HG02840 (cell line): ENCODE results near the gene SYT10.
"Not testable (repeated sequence)": the region's sequence is repeated elsewhere in the genome, so short reads cannot be mapped to it uniquely, and the experiment has no call there.

ENCODE experiments used
- ATAC-seq: cut with Tn5 transposase; IDR thresholded peaks from one replicate; pipeline ENCODE4 v1.9.1; 2021; ENCODE audit warnings: mild to moderate bottlenecking, moderate library complexity, moderate number of reproducible peaks; ENCODE audit not compliant: unreplicated experiment, low FRiP score

Gene SYT10, protein sequence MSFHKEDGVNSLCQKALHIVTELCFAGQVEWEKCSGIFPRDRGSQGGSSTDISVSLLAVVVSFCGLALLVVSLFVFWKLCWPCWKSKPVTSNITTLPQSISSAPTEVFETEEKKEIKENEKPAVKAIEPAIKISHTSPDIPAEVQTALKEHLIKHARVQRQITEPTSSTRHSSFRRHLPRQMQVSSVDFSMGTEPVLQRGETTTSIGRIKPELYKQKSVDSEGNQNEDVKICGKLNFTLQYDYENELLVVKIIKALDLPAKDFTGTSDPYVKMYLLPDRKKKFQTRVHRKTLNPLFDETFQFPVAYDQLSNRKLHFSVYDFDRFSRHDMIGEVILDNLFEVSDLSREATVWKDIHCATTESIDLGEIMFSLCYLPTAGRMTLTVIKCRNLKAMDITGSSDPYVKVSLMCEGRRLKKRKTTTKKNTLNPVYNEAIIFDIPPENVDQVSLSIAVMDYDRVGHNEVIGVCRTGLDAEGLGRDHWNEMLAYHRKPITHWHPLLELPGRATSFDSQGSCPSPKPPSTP

DNA sequence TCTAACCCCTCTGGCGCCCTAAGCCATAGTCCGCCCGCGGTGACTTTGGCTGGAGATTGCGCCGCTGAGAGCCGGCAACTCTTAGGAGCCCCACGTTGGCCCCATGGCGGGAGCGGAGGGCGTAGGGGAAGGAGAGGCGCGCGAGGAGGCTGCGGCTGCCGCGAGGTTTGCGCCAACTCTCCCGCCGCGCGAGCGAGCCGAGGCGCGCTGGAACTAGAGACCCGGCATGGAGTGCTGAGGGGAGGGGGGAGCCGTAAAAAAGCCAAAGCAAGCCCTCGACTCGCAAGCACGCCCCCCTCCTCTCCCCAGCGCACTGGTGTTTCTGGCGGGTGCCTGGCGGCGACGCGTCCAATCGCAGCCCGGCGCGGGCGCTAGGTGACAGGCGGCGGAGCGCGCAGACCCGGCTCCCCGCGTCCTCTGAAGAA, at the start of gene SYT10:
SYT10 (minus strand) TSS at position 233 of the 425 bp plus-strand sequence. CDS start 297 bp downstream, outside the sequence.
- ATAC-seq, result no peak

DNA sequence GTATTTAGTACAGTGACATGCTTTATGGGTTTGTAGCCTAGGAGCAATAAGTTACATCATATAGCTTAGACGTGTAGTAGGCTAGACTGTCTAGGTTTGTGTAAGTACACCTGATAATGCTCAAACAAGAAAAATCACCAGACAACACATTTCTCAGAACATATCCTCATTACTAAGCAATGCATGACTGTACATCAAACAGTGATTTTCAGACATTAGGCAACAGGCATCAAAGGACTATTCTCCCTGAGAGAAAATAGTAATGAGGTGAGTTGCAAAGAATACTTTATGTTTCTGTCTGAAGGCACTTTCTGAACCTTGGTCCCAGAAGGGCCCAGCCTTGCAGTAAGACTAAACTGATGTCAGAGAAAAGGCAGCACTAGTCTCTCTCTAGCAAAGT, 48.4 kb upstream of the SYT10 start:
- ATAC-seq, result no peak

DNA sequence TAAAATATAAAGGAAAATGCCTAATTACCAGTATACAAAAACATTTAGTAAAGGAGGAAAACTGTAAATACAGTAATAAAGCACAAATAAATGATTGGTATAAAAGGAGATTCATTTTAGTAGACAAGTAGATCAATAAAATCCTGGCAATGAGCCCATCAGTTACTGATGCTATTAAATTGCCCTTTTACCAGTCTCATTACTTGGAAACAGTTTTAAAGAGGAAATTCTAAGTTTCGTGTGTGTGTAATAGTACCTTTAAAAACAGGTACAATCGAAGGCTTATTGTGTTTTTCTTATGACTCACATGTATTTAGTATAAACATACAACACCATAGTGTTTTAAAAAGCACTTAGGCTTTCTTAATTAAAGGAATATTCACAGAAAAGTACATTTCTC, 46.4 kb upstream of the SYT10 start:
- no peak for ATAC-seq

DNA sequence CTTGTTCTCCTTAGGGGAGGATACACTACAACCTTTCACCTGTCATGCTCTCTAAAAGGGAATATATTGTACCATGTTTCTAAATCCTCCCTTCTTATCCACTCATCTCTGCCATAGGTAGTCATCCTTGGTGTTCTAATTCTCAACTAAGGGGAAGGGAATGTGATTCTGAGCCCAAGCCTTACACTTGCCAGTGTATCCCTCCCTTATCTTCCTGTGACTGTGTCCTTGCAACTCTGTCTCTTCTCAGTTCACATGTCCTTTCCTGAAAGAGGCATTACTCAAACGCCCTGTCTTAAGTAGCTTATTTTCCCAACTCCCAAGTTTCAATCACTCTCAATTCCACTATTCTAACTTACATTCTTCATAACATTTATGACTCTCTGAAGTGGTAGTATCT, 44.5 kb upstream of the SYT10 start:
- no peak for ATAC-seq

DNA sequence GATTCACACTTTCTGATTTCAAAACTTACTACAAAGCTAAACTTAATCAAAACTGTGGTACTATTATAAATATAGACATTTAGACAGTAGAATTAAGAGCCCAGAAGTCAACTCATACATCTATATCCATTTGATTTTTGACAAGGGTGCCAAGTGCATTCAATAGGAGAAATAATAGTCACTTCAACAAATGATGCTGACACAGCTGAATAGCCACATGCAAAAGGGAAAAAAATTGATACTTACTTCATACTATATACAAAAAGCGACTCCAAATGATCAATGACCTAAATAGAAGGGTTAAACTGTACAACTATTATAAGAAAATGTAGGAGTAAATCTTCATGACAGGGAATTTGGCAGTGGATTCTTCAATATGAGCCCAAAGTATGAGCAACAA, 40.7 kb upstream of the SYT10 start:
- no peak for ATAC-seq

DNA sequence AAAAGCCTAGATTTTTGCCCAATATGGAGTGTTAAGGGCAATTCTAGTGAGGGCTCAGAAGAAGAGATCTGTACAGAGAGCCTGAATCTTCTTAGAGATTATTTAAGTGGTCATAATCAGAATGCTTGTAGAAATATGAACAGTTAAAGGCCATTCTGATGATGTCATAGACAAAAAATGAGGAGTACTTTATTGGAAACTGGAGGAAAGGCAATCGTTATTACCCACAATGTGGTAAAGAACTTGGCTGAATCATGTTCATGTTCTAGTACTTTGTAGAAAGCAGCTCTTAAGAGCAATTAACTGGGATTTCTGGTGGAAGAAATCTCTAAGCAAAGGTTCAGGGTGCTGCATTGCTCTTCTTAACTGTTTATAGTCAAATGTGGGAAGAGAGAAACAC, 36.4 kb upstream of the SYT10 start:
- ATAC-seq, result no peak

DNA sequence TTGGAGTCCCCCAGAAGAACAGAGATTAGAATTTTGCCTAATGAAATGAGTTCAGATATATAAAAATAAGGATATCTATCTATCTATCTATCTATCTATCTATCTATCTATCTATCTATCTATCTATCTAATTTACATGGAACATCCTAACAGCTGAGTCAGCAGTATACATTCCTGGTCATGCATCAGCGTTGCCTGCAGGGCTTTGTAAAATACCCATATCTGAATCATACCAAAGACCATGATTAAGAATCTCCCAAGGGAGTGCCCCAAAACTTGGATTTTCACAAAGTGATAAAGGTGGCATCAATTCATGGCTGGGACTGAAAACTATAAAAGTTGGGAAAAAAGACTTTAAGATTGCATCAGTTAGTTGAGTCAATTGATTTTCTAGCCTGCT, 32.7 kb upstream of the SYT10 start:
- ATAC-seq, result no peak

DNA sequence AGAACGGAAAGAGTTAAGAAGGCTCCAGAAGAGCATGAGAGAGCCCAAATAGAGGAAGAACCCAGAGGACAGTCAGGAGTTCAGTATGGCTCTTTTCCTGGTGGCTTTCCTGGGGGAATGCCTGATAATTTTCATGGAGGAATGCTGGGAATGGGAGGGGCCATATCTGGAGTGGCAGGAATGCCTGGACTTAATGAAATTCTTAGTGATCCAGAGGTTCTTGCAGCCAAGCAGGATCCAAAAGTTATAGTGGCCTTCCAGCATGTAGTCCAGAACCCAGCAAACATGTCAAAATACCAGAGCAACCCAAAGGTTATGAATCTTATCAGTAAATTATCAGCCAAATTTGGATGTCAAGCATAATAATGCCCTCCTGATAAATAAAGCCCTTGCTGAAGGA, 15.5 kb upstream of the SYT10 start:
- no peak for ATAC-seq

DNA sequence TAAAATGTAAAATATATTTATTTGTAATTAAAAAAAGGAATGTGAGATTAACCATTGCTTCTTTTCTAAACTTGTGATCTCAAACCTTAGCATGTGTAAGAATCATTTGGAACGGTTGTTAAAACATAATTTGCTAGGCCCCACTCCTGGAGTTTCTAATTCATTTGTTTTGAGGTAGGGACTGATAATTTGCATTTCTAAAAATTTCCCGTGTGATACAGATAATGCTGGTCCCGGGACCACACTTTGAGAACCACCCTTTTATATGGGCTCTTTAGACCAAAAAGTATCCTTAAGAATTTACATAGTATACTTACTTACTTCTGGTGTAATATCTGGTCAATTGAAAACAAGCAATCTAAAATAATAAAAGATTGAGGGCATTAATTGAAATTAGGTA, 10.9 kb upstream of the SYT10 start:
- no peak for ATAC-seq

DNA sequence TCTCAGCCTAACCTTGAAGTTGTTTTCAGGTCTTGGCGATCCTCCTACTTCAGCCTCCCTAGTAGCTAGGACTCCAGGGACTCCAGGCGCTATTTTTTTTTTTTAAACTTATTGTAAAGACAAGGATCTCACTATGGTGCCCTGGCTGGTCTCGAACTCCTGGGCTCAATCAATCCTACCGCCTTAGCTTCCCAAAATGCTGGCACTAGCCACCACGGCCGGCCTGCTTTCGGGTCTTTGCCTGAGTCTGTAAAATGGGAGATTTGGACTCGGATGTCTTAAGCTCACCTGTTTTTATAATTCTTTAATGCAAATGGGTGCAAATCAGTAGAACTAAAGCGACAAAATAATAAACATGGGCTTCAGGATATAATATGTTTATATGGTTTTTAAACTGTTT, 858 bp upstream of the SYT10 start:
- ATAC-seq, result no peak

DNA sequence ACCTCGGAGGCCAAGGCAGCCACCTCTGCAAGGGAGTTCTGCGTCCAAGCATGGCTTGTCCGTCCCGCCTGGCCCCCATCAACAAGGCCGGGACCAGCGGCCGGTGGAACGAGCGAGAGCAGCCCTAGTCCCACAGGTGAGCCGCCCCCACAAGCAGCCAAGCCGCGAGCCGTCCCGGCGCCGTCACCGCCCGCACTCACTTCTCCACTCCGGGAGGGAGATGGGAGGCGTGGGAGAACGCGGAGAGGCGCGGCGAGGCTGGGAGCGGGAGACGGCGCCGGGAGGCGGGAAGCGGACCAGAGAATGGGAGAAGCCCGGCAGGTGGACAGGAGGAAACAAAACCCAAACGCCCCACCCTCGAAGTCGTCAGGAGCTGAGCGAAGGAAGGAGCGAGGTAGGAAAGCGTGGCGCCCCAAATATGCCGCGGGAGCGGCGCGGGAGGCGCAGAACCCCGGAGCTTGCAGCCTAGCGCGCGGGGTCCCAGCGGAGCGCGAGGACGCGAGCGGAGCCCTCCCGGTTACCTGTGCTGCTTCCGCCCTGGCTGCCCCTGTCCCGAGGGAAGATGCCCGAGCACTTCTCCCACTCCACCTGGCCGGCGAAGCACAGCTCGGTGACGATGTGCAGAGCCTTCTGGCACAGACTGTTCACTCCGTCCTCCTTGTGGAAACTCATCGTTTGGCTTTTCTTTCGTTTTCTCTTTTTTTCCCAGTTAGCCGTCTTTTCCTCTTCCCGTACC, 600 bp downstream of the SYT10 start:
- no peak for ATAC-seq

DNA sequence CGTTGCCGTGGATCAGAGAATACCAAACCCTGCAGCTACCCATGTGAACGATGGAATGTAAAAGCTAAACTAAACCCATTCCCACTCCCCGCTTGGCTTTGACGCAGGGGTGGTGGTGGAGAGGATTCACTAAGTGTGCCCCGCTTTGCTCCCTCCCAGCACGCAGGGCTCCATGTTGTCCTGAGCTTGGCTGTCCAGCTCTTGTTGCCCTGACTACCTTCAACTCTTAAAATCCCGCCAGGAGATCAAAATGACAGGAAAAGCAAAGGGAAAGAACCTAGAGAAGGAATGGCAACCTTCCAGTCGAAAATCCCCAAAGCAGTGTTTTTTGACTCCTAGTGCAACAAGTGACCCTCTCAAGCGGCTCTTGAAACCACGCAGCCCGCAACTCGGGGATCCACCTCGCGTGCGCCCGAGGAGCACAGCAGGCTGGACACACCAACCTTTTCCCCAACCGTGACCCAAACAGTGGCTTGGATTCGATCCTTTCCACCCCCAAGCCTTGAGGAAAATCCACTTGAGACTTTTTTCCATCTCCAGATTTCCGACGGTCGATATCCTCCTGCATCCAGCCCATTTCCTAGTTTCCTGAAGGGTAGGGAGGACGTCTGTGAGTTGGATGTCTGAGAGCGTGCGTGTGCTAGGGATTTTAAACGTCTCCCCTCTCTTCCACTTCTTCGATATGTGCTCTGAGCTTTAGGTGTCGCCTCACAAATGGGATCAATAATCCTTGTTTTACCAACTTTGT, 1.4 kb downstream of the SYT10 start:
- no peak for ATAC-seq

DNA sequence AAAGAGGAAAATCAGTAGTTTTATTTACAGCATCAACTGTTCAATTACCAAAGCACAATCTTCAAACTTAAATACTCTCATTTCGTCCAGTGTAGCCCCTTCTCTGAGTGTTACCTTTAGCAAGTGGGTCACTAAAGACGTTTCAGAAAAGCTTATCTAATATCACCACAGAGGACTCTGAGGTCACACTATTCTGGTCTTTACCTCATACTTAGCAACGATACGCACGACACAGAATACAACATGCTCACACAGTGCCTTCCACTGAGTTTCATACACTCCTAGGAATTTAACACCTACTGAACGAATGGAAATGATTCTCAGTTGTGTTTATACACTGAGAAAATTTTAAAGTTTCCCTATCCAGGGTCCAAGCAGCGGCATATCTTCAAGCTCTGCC, 2.0 kb downstream of the SYT10 start:
- ATAC-seq, result no peak

DNA sequence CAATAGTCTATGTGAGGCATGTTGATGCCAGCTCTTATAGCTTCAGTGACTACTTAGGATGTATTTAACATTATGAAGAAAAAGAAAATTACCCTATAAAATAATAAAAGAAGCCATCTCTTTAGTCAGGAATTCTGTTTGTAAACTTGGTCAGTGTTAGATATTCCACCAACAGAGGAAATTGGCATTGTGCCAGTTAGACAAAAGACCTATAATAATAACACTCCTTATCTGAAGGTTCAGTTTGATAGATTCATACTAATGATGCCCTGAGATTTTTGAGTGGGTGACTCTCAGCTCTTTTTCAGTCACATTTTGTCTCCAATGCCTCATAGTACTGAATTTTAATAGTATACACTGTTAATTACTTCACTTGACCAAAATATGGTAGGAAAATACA, 6.6 kb downstream of the SYT10 start:
- ATAC-seq, result no peak

DNA sequence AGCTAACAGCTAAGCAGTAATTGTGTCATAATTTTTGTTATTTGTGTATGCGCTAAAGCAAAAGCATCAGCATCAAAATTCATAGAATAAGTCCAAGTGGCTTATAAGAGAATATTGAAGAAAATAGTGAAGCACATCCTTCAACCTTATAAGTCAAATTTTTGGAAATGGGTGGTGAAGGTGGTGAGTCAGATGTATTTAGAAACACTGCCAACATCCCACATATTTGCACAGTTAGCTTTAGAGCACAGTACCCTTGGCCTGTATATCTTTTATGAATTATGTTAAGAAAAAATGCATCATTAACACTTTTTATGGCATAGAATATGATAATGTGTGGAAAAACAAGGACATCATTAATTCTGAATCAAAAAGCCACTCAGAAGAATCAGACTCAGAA, 8.0 kb downstream of the SYT10 start:
- ATAC-seq, result no peak

DNA sequence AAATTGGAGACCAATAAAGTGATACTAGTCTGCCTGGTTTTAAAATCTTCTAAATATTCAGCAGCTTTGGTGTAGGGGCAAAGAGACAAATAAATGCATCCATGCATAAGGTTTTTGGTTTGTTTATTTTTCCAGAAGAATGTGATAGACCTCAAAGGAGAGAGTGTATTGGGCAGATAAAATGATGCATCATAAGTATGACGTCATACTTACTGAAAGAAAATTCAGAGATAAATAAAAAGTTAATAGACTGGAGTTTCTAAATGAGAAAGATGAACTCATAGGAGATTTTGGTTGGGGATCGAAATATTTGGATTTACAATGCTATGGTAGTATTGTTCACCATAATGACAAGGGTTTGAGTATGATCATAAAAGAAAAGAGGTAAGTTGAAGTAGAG, 10.2 kb downstream of the SYT10 start:
- no peak for ATAC-seq

DNA sequence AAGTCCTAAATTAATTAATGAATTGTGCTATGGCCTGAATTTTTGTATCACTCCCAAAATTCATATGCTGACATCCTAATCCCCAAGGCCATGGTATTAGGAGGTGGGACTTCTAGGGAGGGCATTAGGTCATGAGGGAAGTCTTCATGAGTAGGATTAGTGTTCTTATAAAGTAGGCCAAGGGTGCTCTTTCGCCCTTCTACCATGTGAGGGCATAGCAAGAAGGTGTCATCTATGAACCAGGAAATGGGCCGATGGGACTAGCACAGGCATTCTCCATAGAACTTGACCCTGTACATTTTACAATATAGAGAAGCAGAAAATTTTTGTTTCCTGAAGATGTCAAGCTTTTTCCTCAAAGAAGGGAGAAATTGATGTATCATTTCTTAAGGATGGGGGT, 12.5 kb downstream of the SYT10 start:
- peak; percentile 72 for ATAC-seq

DNA sequence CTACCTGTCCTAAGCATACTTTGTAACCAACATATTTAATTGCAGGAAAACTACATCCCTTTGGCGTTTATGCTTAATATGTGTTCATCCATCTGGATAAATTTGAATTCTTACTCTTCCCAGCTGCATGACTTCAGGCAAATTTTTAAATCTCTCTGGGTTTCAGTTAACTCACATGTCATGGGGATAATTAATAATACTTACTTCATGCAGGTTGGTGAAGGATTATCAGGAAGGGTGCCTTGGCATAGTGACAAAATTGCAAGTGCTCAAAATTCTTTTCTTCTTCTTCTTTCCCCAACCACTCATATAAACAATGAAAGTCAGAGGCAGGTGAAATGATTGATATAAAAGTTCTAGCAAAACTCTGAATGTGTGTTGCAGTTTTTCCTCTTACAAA, 15.9 kb downstream of the SYT10 start:
- no peak for ATAC-seq

DNA sequence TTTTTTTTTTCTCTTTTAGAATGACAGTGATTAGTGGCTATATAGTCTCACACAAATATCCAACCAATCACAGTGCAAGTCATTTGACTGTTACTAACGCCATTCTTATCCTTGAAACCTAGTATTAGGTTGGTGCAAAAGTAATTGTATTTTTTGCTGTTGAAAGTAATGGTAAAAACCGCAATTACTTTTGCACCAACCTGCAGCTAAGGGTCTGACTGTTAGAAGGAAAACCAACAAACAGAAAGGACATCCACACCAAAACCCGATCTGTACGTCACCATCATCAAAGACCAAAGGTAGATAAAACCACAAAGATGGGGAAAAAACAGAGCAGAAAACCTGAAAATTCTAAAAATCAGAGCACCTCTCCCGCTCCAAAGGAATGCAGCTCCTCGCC, 27.2 kb downstream of the SYT10 start:
- not testable (repeated sequence) for ATAC-seq

DNA sequence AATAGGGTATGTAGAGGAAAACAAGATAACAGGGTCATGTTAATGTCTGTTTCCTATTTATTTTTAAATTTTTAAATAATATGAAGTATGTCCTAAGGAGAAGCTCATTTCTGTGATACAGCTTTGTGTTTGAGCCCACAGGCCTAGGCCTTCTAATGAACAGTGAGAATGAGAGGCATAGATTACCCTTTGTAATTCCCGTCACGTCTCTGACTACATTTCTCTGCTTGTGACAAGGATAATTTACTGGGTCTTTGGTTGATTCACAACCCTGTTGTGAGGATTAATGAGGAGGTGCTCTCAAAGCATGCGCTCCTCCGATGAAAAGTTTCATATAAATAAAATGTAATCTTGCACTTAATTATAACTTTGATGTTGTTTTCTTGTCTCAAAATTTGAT, 56.1 kb downstream of the SYT10 start:
- no peak for ATAC-seq

DNA sequence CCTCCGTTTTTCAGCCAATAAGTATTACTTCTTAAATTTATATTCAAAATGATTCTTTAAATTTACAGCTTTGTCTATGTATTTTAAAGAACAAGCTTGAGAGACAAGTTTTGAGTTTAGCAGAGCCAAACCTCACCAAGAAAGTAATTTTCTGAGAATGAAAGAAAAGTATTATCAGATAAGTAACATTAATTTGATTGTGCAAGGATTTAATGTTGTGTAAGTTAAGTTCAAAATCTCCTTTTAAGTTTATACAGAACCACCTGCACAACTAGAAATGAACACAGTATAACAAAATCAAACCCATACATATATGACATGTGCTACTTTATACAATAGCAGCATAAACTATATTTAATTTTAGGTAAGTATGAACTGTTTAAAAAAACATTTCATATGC, 63.5 kb downstream of the SYT10 start:
- no peak for ATAC-seq
